HEK293 (cell line): ENCODE data around the gene YAF2.

Experiments
- CTCF ChIA-PET: fragments of 350-600 bp; formaldehyde crosslinking; extraction: SDS; loops from one replicate; lab custom pipeline; 2021; ENCODE audit warnings: antibody characterized with exemption; lab: Yijun Ruan, JAX
- POLR2A ChIA-PET: fragments of 300-600 bp; formaldehyde crosslinking; extraction: SDS; loops from one replicate; lab custom pipeline; 2020; ENCODE audit warnings: antibody characterized with exemption, inconsistent platforms; lab: Yijun Ruan, JAX
- H3K27ac ChIP-seq: fragments of 200-500 bp; sonication (Bioruptor generic); 2 replicates; pipeline ENCODE4 v1.5.1; 2014; ENCODE audit warnings: low read depth, low read length, control low read depth, inconsistent platforms; ENCODE audit errors: extremely low read depth
- H3K36me3 ChIP-seq, 2 experiments: fragments of 200-500 bp in 1 of 2; sonication (Bioruptor generic) in 1 of 2; 1 replicate in 1 of 2; 2 replicates in 1 of 2; pipeline ENCODE4 v1.5.1; 2014 to 2017; ENCODE audit warnings: inconsistent platforms in 2 of 2, low read length in 2 of 2; ENCODE audit not compliant: control insufficient read depth in 2 of 2, insufficient read depth in 1 of 2
- H3K4me1 ChIP-seq: fragments of 200-500 bp; sonication (Bioruptor generic); 2 replicates; pipeline ENCODE4 v1.5.1; 2014; ENCODE audit warnings: mild to moderate bottlenecking, low read length, inconsistent platforms; ENCODE audit not compliant: control insufficient read depth, insufficient read depth
- H3K4me3 ChIP-seq: 2 replicates; pipeline ENCODE4 v1.5.1; 2011; ENCODE audit warnings: low read depth, mild to moderate bottlenecking, control low read depth, low read length, moderate library complexity
- H3K9me3 ChIP-seq: fragments of 200-500 bp; sonication (Bioruptor generic); 2 replicates; pipeline ENCODE4 v1.5.1; 2014; ENCODE audit warnings: low read depth, low read length, inconsistent platforms; ENCODE audit not compliant: control insufficient read depth, insufficient read depth
- FEZF1 ChIP-seq: fragments of 450-650 bp; formaldehyde crosslinking; IDR thresholded peaks from 2 replicates; pipeline ENCODE4 v1.5.1; 2016; ENCODE audit warnings: missing biosample characterization, missing genetic modification characterization
- HOXA7 ChIP-seq: sonication (generic); formaldehyde crosslinking; IDR thresholded peaks from 2 replicates; pipeline ENCODE4 v1.8.1; 2022; ENCODE audit warnings: missing genetic modification reagents, borderline replicate concordance
- MZF1 ChIP-seq: fragments of 450-650 bp; formaldehyde crosslinking; IDR thresholded peaks from 2 replicates; pipeline ENCODE4 v1.5.1; 2017; ENCODE audit warnings: missing biosample characterization, missing genetic modification characterization, borderline replicate concordance
- PATZ1 ChIP-seq: fragments of 450-650 bp; formaldehyde crosslinking; IDR thresholded peaks from 2 replicates; pipeline ENCODE4 v1.5.1; 2016; ENCODE audit warnings: missing biosample characterization, missing genetic modification characterization
- PBX3 ChIP-seq: sonication (generic); formaldehyde crosslinking; IDR thresholded peaks from 2 replicates; pipeline ENCODE4 v1.8.1; 2022; ENCODE audit warnings: mild to moderate bottlenecking, moderate library complexity, missing genetic modification reagents
- REPIN1 ChIP-seq: fragments of 450-650 bp; formaldehyde crosslinking; IDR thresholded peaks from 2 replicates; pipeline ENCODE4 v1.5.1; 2017; ENCODE audit warnings: missing biosample characterization, missing genetic modification characterization, low read depth
- SCRT1 ChIP-seq: fragments of 450-650 bp; formaldehyde crosslinking; IDR thresholded peaks from 2 replicates; pipeline ENCODE4 v1.5.1; 2016; ENCODE audit warnings: missing biosample characterization, missing genetic modification characterization, borderline replicate concordance
- SETDB1 ChIP-seq: IDR thresholded peaks from one replicate; pipeline ENCODE4 v1.6.1; 2017; ENCODE audit warnings: mild to moderate bottlenecking, low read length, moderate library complexity, mixed read lengths; ENCODE audit not compliant: insufficient read length
- SP2 ChIP-seq: fragments of 450-650 bp; formaldehyde crosslinking; IDR thresholded peaks from 2 replicates; pipeline ENCODE4 v1.5.1; 2016; ENCODE audit warnings: missing biosample characterization, missing genetic modification characterization
- SP7 ChIP-seq: fragments of 450-650 bp; formaldehyde crosslinking; IDR thresholded peaks from 2 replicates; pipeline ENCODE4 v1.5.1; 2016; ENCODE audit warnings: missing biosample characterization, missing genetic modification characterization
- ZBTB17 ChIP-seq: fragments of 450-650 bp; formaldehyde crosslinking; IDR thresholded peaks from 2 replicates; pipeline ENCODE4 v1.5.1; 2016; ENCODE audit warnings: missing biosample characterization, missing genetic modification characterization
- ZBTB20 ChIP-seq: fragments of 450-650 bp; formaldehyde crosslinking; IDR thresholded peaks from 2 replicates; pipeline ENCODE4 v1.5.1; 2016; ENCODE audit warnings: missing biosample characterization, missing genetic modification characterization
- ZEB2 ChIP-seq: fragments of 450-650 bp; formaldehyde crosslinking; IDR thresholded peaks from 2 replicates; pipeline ENCODE4 v1.5.1; 2016; ENCODE audit warnings: missing biosample characterization, missing genetic modification characterization
- ZFHX2 ChIP-seq: fragments of 450-650 bp; formaldehyde crosslinking; conservative IDR thresholded peaks from 2 replicates; pipeline ENCODE4 v1.5.1; 2016; ENCODE audit warnings: missing biosample characterization, missing genetic modification characterization
- ZNF175 ChIP-seq: fragments of 450-650 bp; formaldehyde crosslinking; IDR thresholded peaks from 2 replicates; pipeline ENCODE4 v1.5.1; 2016; ENCODE audit warnings: missing biosample characterization, missing genetic modification characterization
- ZNF184 ChIP-seq: fragments of 450-650 bp; IDR thresholded peaks from 2 replicates; pipeline ENCODE4 v1.5.1; 2018; ENCODE audit warnings: missing biosample characterization, mild to moderate bottlenecking, missing genetic modification characterization
- ZNF23 ChIP-seq: fragments of 450-650 bp; formaldehyde crosslinking; IDR thresholded peaks from 2 replicates; pipeline ENCODE4 v1.5.1; 2016; ENCODE audit warnings: missing biosample characterization, missing genetic modification characterization, borderline replicate concordance
- ZNF324 ChIP-seq: fragments of 450-650 bp; formaldehyde crosslinking; IDR thresholded peaks from 2 replicates; pipeline ENCODE4 v1.5.1; 2016; ENCODE audit warnings: missing biosample characterization, missing genetic modification characterization
- ZNF335 ChIP-seq: fragments of 450-650 bp; formaldehyde crosslinking; conservative IDR thresholded peaks from 2 replicates; pipeline ENCODE4 v1.5.1; 2016; ENCODE audit warnings: missing biosample characterization, missing genetic modification characterization
- ZNF366 ChIP-seq: fragments of 450-650 bp; formaldehyde crosslinking; conservative IDR thresholded peaks from 2 replicates; pipeline ENCODE4 v1.5.1; 2016; ENCODE audit warnings: missing biosample characterization, missing genetic modification characterization
- ZNF48 ChIP-seq: fragments of 450-650 bp; formaldehyde crosslinking; IDR thresholded peaks from 2 replicates; pipeline ENCODE4 v1.5.1; 2016; ENCODE audit warnings: missing biosample characterization, missing genetic modification characterization
- ZNF501 ChIP-seq: fragments of 450-650 bp; formaldehyde crosslinking; IDR thresholded peaks from 2 replicates; pipeline ENCODE4 v1.5.1; 2016; ENCODE audit warnings: missing biosample characterization, missing genetic modification characterization
- ZNF529 ChIP-seq: fragments of 450-650 bp; formaldehyde crosslinking; IDR thresholded peaks from 2 replicates; pipeline ENCODE4 v1.5.1; 2017; ENCODE audit warnings: missing genetic modification characterization, missing biosample characterization; ENCODE audit not compliant: insufficient replicate concordance
- ZNF530 ChIP-seq: fragments of 450-650 bp; formaldehyde crosslinking; IDR thresholded peaks from 2 replicates; pipeline ENCODE4 v1.5.1; 2016; ENCODE audit warnings: low read depth, missing biosample characterization, missing genetic modification characterization
- ZNF549 ChIP-seq: fragments of 450-650 bp; IDR thresholded peaks from 2 replicates; pipeline ENCODE4 v1.5.1; 2018; ENCODE audit warnings: missing biosample characterization, missing genetic modification characterization, mild to moderate bottlenecking, inconsistent platforms, moderate library complexity
- ZNF610 ChIP-seq: fragments of 450-650 bp; formaldehyde crosslinking; IDR thresholded peaks from 2 replicates; pipeline ENCODE4 v1.5.1; 2016; ENCODE audit warnings: missing biosample characterization, missing genetic modification characterization, borderline replicate concordance
- ZNF629 ChIP-seq: fragments of 450-650 bp; formaldehyde crosslinking; IDR thresholded peaks from 2 replicates; pipeline ENCODE4 v1.5.1; 2017; ENCODE audit warnings: missing biosample characterization, missing genetic modification characterization
- ZNF76 ChIP-seq: fragments of 450-650 bp; formaldehyde crosslinking; IDR thresholded peaks from 2 replicates; pipeline ENCODE4; 2016; ENCODE audit warnings: low read depth, missing biosample characterization, missing genetic modification characterization, borderline replicate concordance
- ZXDB ChIP-seq: fragments of 450-650 bp; formaldehyde crosslinking; IDR thresholded peaks from 2 replicates; pipeline ENCODE4 v1.5.1; 2016; ENCODE audit warnings: missing biosample characterization, missing genetic modification characterization
- TF ChIP-seq, protein P1 (sequence below): fragments of 450-650 bp; formaldehyde crosslinking; IDR thresholded peaks from 2 replicates; pipeline ENCODE4 v1.5.1; 2017; ENCODE audit warnings: missing biosample characterization, missing genetic modification characterization

Gene YAF2

DNA sequence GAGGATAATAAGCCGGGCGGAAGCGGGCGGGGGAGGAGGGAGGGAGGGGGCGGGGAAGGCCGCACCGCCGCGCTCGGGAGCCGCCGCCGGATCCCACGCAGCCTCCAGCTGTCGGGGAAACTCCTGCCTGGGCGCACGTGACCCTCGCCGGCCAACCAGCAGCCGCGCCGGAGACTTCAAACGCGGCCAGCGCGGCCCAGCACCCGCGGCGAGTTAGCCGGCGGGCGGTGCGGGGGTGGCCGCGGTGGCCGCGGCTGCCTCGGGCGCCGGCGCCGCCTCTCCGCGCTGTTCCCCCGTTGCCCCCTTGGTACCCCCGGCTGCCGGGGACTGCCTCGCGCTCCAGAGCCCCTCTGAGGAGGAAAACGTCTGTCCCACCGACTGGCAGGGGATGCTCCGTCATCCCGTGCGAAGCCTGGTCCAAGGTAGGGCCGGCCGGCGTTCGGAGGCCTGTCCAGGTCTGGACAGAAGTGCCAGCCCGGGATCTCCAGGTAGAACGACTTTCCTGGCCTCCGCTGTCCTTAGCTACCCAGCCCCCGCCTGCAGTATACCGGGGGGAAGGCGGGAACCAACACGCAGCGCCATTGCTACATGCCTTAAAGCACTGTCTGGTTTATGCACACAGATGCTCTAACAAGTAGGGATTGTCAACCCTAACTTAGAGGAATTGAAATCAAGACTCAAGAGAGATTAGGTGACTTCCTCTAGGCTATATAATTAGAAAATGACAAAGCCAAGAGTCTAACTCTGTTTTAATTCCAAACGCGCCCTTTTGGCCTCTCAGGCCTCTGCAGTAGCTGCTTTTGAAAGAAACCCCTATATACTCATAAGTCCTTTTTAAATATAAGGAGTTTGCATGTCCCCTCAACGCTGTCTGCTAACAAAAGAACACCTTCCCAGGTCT lies at the start of gene YAF2 (continued):
- TF ChIP-seq PATZ1, result peak; percentile 72
- TF ChIP-seq ZNF184 (tag by site-specific recombination), result no peak
- peak; percentile 56; the same call in 1 of the 2 replicates for TF ChIP-seq SP7 (tag by site-specific recombination)
- 0 out of 2 replicates have a peak, but pooled peaks have one; percentile 19 for TF ChIP-seq ZXDB
- TF ChIP-seq ZBTB17 (tag by site-specific recombination), result peak; percentile 35
- TF ChIP-seq ZBTB20 (tag by site-specific recombination), result peak; percentile 70; the same call in 1 of the 2 replicates
- peak; percentile 26; the same call in 1 of the 2 replicates for TF ChIP-seq ZFHX2 (tag by site-specific recombination)
- TF ChIP-seq ZNF501, result peak; percentile 55; the same call in 1 of the 2 replicates

- H3K4me1 ChIP-seq, result peaks cover 7% of the 10 kb centered on the region
- no peaks in the 10 kb centered on the region for H3K36me3 ChIP-seq
- H3K27ac ChIP-seq, result no peak overlapping the region
- ChIA-PET CTCF (interaction anchor here (0.6 kb wide), 1 partner anchor 9 kb away, joined by 4 read pairs; no protein-coding TSS in a partner anchor), POLR2A (no interaction called here)
- no peak overlapping the region for H3K4me3 ChIP-seq
- TF ChIP-seq ZNF629 (tag by site-specific recombination) (no peak), ZNF23 (tag by site-specific recombination) (no peak), SCRT1 (tag by site-specific recombination) (no peak), ZEB2 (no peak)
- H3K9me3 ChIP-seq, result no peaks in the 10 kb centered on the region
These were observed 48.7 kb upstream of the YAF2 start for GRCh38 chr12:42286741-42287140.

- peaks cover 13% of the 10 kb centered on the region for H3K4me1 ChIP-seq
- H3K4me3 ChIP-seq, result no peak overlapping the region
- POLR2A ChIA-PET, result no interaction called here
- no peaks in the 10 kb centered on the region for H3K9me3 ChIP-seq
- H3K36me3 ChIP-seq, result no peaks in the 10 kb centered on the region
- no peak overlapping the region for H3K27ac ChIP-seq
- CTCF ChIA-PET, result interaction anchor here (0.6 to 1.6 kb wide), 3 partner anchors 11 to 73 kb away, joined by 3 to 7 read pairs (median 4); no protein-coding TSS in a partner anchor
- TF ChIP-seq ZNF366 (tag by site-specific recombination) (no peak), ZNF610 (no peak), PBX3 (CRISPR knock-in tag) (no peak), ZBTB17 (tag by site-specific recombination) (no peak), ZNF335 (tag by site-specific recombination) (no peak), ZNF175 (tag by site-specific recombination) (no peak), ZNF501 (peak; percentile 56; the same call in 1 of the 2 replicates), ZNF529 (tag by site-specific recombination) (peak; percentile 30), REPIN1 (no peak), MZF1 (tag by site-specific recombination) (no peak), ZNF324 (tag by site-specific recombination) (no peak), ZNF48 (tag by site-specific recombination) (no peak), ZNF76 (tag by site-specific recombination) (no peak), SP2 (tag by site-specific recombination) (no peak), SETDB1 (no peak), HOXA7 (CRISPR knock-in tag) (no peak), FEZF1 (no peak), ZNF549 (no peak), ZNF530 (tag by site-specific recombination) (peak; percentile 63; the same call in 1 of the 2 replicates)
- TF ChIP-seq, protein P1, sequence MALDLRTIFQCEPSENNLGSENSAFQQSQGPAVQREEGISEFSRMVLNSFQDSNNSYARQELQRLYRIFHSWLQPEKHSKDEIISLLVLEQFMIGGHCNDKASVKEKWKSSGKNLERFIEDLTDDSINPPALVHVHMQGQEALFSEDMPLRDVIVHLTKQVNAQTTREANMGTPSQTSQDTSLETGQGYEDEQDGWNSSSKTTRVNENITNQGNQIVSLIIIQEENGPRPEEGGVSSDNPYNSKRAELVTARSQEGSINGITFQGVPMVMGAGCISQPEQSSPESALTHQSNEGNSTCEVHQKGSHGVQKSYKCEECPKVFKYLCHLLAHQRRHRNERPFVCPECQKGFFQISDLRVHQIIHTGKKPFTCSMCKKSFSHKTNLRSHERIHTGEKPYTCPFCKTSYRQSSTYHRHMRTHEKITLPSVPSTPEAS (tag by site-specific recombination), result no peak
These were observed 47.4 kb upstream of the YAF2 start for GRCh38 chr12:42285431-42285830.
